ENCODE data around the gene IQGAP1.

- TF ChIP-seq, protein P1, sequence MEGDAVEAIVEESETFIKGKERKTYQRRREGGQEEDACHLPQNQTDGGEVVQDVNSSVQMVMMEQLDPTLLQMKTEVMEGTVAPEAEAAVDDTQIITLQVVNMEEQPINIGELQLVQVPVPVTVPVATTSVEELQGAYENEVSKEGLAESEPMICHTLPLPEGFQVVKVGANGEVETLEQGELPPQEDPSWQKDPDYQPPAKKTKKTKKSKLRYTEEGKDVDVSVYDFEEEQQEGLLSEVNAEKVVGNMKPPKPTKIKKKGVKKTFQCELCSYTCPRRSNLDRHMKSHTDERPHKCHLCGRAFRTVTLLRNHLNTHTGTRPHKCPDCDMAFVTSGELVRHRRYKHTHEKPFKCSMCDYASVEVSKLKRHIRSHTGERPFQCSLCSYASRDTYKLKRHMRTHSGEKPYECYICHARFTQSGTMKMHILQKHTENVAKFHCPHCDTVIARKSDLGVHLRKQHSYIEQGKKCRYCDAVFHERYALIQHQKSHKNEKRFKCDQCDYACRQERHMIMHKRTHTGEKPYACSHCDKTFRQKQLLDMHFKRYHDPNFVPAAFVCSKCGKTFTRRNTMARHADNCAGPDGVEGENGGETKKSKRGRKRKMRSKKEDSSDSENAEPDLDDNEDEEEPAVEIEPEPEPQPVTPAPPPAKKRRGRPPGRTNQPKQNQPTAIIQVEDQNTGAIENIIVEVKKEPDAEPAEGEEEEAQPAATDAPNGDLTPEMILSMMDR (IDR thresholded peaks at IDR 0.05), result no peak
- peak; percentile 61 for TF ChIP-seq POLR2A (IDR thresholded peaks at IDR 0.05)
These were observed 35.7 kb upstream of the IQGAP1 start, which contains the start of gene ZNF774 for GRCh38 chr15:90352107-90352893.
